CD4-positive, alpha-beta T cell treated with Interleukin-6 for 4 hours (primary cell): ENCODE measurements around the gene SMC1A.
"Not testable (repeated sequence)": the region's sequence is repeated elsewhere in the genome, so short reads cannot be mapped to it uniquely, and the experiment has no call there.

Source experiments
- DNase-seq: peaks from one replicate; pipeline ENCODE4 v3.0.0-alpha.2; 2020; ENCODE audit warnings: mixed read lengths

The SMC1A gene

DNA sequence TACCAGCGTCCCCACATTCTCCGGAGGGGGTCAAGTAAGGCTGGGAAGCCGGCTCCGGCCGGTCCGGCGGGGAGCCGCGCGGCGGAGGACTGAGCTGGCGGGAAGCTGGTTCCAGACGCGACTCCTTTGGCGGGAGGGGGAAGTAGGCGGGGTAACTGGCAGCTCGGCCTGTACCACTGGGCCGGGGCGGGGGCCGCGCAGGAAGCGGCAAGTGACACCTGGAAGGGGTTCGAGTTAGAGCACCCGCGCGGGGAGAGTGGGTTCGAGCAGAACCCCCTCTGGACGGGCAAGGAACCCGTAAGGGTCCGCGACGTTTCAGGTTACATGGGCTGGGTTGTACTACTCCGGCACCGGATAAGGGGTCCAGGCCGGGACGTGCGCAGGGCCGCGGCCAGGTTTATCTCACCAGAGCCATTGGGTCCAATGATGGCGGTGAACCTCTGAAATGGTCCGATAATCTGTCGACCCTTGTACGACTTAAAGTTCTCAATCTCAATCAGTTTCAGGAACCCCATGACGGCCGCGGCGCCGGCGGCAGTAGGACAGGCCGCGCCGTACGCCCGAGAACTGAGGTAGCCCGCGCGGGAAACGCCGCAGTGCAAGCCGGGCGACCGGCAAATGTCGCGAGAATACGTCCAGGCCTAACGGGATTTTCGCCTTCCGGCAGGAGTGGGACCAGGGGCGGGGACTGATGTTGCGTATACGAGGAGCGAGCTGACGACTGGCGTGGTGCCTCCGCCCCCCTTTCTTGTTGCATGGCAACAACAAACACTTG is at the start of gene SMC1A:
Gene SMC1A, minus strand, starts transcription at position 569 of the 775 bp plus-strand sequence. Its CDS starts 54 bp downstream, at position 515.
- DNase-seq = peak; percentile 99

DNA sequence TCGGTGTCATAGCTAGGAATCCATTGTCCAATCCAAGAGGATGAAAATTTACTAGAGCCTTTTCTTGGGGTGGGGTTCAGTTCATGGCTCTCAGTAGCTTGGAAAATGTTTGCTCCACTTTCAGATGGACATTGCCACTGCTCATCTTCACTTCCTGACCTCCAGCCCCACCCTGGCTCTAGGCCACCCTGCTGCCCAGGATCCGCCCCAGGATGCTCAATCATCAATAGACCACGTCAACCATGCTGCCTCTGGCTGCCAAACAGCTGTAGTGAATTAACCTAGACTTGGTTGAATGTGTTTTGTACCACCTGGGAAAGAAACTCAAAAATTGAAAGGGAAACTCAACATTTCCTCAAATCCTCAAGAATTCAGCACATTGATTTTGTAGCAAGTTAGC is 48.9 kb upstream of the SMC1A start:
- DNase-seq = no peak

DNA sequence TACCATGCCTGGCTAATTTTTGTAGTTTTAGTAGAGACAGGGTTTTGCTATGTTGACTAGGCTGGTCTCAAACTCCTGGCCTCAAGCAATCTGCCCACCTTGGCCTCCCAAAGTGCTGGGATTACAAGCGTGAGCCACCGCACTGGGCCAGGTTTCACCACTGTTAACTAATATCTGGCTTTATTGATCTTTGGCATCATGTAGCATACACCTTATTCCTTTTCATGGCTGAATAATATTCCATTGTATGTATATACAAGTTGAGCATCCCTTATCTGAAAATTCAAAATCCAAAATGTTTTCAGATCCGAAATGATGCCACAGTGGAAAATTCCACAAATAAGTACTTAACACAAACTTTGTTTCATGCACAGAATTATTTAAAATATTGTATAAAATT is 46.2 kb upstream of the SMC1A start:
- not testable (repeated sequence) for DNase-seq

DNA sequence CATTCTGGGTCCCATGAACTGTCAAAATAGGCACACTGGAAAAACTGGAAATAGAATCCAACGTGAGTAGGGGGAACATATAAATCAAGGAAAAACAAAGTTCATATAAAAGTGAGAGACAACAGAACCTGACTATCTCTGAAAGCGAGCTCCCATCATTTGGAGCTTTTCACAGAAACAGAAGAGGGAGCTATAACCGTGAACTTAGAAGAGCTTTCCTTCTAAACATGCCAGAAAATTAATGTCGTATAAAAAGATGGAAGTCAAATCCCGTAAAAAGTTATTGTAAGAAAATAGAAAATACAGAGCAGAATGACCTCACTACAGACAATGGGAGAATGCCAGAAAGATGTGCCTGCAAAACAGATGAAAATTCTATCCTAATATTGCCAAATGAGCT is 35.6 kb upstream of the SMC1A start:
- DNase-seq = no peak

DNA sequence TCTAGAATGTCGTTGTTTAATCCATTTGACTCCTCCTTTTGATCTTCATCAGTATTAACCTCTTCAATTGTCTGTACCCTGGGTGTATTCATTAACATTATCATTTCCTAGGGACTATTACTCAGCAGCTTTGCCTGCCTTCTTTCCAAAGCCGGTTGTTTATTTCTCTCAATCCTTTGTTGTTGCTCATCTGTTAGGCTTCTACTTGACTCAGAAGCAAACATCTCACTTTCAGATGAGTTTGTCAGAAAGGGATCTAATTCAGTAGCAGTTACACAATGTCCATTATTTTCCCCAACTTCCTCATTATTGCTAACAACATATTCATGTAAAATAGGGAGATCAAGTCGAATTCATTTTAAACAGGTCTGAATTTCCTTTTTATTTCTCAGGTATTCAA is 33.8 kb upstream of the SMC1A start:
- DNase-seq = no peak

DNA sequence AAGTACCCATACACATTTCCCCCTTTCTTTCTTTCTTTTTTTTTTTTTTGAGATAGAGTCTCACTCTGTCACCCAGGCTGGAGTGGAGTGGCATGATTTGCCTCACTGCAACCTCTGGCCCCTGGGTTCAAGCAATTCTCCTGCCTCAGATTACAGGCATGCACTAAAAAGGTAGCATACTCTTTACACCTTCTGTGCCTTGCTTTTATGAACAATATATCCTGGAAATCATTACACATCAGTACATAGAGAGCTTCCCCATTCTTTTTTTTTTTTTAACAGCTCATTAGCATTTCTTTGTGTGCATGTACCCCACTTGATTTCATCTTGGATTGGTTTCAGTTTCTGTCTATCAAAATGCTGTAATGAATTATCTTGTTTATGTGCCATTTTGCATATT is 30.4 kb upstream of the SMC1A start:
- DNase-seq = no peak

DNA sequence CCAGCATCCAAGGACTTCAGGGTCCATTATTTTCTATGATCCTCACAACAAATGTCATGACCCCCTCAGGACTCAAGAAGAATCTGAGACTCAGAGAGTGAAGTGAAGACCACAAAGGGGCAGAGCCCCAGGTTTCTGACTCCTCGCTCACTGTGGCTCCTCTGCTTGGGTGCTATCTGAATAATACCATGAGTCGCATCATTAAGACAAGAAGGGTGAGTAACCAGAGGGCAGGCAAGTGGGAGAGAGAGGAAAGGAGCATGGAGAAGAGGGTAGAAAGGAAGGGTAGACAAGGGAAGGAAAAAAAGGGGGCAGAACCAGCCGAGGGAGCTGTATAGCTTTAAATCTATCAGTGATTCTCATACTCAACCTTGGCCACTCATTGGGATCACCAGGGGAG is 27.2 kb upstream of the SMC1A start:
- no peak for DNase-seq

DNA sequence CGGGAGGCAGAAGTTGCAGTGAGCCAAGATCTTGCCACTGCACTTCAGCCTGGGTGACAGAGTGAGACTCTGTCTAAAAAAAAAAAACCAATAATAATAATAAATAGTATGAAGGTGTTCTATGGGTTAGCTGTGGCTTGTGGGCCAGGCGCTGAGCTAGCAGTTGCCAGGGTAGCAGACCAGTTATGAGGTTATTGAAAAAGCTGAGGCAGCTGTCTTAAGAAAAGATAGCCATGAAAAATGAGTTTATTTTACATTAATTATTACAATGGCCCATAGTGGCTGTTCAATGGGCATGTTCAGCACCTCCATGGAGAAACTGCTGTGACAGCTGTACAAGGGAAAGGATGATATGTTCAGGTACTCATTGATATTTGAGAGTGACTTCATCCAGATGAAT is 25.0 kb upstream of the SMC1A start:
- no peak for DNase-seq

DNA sequence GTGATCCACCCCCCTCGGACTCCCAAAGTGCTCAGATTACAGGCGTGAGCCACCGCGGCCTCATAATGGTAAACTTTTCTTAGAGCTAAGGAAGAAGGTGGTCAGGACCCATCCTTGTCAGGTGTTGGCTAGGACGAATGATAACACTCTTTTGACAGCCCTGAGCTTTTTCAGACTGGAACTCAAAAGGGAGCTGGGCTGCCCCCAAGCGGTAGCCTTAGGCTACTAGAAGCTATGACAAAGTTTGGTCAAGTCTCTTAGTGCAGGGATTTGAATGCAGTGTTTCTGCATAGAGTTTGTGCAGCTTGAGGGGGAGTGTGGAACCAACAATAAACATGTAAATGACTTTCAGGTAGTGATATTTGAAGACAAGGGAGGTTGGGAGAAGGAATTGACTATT is 23.5 kb upstream of the SMC1A start:
- DNase-seq = peak; percentile 58

DNA sequence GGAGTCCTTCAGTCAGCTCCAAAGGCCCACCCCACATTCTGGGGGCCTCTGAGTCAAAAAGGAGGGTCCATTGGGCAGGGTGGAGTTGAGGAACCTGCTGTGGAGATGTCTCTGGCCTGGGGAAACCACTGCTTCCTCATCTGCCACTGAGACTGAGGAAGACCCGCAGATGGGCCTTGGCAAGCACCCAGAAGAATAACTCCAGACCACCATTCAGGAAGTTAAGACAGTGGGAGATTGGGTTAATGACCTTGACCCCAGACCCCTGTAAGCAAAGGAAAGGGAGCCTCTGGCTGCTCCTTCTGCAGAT is 19.8 kb upstream of the SMC1A start:
- no peak for DNase-seq

DNA sequence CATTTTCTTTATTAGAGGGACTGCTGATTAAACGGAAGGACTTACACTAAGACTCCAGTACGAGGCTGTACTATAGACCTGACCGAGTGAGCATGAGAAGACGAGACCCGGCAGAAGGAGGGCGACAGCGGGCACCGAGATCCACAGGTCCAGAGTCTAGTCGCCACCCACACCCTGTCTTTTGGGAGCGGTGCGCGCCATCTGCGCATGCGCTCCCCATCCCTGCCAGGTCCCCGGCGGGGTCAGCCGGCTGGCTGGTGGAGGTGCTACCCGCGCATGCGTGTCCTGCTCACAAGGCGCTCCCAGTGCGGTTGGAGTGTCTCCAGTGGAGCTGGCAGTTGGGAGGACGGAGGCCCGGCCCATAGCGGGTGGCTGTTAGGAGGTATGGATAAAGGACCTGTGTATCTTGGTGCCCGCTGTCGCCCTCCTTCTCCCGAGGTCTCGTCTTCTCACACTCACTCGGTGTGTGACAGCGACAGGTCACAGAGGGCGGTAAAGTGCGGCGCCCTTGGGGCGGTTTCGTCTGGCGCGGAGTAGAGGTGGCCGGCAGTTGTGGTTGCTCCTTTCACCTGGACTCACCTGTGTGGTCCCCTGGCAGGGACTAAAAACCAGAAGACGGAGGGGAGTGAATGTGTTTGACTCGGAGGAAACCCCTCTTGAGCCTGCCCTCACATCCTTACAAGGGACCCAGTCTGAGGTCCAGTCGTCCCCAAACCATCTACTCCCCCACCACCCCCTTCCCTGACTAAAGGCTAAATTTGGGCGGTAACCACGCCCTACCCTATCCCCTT is 19.3 kb upstream of the SMC1A start:
- DNase-seq = peak; percentile 83

DNA sequence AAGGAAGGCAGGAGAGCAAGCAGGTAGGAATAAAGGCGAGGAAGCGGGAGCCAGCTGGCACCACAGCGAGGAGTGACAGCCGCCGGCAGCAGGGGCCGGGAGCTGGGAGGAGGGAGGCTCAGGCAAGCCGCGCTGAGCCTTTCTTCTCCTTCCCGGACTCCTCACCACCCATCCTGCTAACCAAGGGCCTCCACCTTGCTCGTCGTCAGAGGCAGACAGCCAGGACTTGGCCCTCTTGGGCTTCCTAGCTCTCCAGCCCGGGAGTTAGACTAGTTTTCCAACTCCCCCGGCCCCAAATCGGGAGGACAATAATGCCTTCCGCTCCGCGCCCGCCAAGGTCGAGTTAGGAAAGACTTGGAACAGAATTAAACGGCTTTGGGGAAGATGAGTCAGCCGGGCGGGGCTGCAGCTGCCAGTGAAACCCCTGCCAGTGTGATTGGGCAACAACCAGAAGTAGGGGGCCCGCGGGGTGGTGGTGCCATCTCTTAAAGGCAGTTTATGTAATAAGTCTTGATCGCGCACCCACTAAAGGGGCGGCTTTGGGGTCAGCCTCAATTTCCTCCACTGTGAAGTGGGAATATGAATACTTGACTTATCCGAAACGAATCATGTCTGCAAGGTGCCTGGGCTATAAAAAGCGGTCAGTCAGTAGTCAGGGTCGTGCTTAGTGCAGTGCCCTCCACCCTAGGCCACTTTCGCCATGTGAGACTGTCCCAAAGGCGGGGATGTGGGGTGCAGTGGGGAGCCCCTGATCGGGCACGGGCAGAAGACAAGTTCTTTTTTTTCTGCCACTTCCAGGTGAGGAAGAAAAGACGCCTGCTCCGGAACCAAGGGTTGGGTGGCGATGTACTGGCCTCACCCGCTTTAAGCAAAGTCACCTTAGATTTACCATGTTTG is 18.4 kb upstream of the SMC1A start:
- DNase-seq = peak; percentile 37

DNA sequence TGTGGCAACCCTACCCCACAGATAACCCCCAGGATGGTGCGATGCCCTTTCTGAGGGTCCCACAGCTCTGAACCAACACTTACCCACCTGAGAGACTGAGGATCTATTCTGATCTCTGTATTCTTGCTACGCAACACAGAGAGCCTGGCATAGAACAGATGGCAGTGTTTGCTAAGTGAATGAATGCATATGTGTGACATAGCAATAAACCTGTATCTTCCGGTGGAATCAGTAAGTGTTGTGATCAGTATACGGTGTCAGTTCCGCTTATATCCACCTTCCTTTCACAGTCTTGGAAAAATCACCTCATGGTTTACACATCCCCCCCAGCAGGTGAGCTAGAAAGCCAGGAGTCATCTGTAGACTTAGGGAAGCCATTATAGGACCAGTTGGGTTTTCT is 17.6 kb upstream of the SMC1A start:
- no peak for DNase-seq

DNA sequence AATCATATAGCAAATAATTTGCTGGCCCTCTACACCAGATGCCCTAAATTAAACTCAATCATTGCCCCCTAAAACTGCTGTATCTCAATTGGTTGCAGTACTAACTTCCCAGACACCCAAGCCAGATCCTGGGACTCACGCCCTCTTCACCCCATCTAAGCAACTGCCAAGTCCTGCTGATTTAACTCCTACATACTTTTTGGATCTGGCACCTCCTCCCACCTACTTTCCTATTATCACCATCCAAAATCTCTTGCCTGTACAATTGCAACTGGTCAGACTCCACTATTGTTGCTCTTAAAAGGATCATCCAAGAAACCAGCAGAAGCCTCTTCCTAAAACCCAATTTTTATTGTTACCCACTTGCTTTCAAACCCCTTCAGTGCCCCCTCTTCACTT is 16.4 kb upstream of the SMC1A start:
- no peak for DNase-seq

DNA sequence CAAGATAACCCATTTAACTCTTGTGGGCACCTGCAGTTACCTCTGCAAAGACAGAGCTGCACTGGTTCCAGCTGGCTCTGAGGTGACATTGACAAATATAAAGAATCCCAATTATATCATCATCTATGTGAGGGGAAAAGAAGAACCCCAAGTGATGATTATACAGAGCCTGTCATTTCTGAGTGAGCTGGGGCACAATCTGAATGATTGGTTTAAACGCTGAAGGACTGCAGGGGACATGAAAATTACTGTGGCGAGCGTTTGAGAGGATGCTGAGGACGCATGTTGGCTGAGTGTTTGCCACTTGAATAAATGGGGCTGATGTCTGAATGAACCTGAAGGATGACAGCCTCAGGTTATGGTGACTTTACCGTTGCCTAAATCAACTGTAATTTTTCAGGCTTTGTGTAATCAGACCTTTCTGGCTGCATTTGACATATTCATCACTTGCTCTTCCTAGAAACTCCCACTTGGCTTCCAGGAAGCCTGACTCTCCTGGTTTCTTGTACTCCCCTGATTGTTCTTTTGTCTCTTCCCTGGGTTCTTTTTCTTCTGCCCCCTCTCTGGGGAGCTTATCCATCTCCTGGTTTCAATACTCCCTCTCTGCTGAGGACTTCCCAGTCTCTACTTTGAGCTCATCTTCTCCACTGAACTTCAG is 15.8 kb upstream of the SMC1A start:
- DNase-seq = no peak

DNA sequence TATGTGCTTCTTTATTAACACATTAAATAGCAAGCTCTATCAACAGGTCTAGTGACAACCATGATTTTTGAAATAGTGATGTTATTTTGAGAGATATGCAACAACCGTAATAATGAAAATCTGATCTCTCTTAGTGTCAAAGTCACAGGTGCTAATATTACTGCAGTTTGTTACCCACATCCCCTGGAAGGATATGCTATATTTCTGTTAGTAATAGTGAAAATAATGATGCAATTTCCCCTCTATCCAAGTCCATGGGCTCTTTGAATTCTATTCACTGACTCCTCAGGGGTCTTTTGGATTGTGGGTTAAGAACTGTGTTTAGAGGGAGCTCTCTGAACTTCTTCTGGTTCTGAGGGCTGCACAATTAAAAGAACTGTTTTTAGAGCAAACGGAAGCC is 14.8 kb upstream of the SMC1A start:
- DNase-seq = no peak

DNA sequence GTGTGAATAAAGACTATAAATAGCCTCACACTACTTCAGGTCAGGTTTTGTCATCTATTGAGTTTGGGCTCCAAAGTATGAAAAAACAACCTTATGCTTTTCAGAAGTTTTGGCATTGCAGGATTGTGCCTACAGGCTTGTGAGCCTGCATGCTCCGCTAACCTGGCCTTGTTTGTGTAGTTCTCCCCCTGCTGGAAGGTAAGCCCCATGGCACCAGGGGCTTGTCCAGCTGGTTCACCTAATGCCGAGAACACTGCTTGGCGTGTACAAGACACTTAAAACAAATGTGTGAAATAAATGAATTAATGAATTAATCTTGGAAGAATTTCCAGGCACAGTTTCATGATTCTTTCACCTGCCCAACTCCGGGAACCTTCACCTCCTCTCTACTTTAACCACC is 13.5 kb upstream of the SMC1A start:
- DNase-seq = peak; percentile 78

DNA sequence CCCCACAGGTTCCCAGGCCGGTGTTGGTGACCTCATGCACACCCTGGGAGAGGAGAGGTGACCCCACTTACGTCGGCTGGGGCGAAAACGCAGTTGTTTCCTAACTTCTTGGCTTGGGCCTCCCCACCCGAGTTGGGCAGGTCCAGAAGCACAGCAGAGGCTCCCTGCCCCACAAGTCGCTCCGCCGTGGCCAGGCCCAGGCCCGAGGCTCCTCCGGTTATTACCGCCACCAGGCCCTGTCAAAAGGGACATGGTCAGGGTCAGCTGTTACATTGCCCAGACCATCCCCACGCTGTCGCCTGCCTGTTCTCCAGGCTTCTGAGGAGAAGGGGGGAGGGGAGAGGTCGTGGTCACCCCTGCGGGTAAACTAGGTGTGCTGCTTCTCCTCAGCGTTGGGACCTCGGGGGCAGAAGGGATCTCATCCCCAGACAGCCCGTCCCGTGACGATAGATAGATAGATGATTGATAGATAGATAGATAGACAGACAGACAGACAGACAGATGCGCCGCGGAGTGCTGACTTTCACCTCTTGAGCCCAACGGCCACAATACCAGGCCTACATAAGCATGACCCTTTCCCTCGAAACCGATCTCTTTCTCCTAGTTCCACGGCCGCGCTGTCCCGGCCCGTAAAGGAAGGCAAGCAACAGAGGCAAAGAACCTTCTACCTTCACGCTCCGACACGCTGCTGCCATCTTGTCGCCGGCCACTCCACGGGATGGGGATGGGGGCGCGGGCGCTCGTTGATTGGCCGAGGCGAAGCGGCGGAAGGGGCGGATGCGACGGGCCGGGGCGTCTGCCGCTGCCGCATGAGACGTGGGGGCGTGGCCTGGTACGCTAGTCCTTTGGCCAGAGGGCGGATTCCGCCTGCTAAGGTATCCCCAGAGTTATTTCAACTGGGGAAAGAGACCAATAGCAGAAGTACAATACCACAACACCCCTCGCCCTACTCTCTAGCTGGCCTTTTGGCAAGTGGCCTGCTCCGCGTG is 11.5 kb upstream of the SMC1A start, which contains the start of gene HSD17B10:
Gene HSD17B10, minus strand, starts transcription at position 720 of the 989 bp plus-strand sequence. Its CDS starts 25 bp downstream, at position 695.
- peak; percentile 91 for DNase-seq

DNA sequence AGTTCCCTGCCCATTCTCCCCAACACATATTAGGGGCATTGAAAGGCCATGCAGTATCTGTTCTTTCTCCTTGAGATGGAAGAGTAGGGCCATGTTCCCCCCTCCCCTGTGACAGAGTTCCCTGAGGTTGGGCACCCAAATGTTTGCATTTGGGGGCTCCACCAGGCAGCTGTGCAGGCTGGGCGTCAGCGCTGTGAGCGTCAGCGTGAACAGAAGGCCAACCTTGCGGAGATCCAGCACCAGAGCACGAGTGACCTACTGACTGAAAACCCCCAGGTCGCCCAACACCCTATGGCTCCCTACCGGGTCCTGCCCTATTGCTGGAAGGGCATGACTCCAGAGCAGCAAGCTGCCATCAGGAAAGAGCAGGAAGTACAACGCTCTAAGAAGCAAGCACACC is 7.8 kb upstream of the SMC1A start:
- DNase-seq = no peak

DNA sequence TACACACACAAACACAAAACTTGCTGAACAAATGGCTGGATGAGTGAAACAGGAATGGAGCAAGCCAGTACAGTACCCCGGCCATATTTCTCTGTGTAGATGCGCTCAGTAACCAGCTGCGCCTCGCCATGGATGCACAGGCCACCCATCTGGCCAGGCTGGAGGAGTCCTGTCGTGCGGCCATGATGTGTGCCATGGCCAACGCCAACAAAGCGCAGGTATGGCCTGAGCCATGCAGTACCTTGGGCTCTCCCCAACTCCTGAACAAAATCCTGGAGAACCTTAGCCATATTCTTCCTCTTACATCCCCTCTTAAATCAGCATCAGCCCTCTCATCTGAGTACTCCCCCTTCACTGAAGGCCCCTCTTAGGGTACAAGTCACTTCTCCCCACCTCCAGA is 7.3 kb upstream of the SMC1A start:
- no peak for DNase-seq

DNA sequence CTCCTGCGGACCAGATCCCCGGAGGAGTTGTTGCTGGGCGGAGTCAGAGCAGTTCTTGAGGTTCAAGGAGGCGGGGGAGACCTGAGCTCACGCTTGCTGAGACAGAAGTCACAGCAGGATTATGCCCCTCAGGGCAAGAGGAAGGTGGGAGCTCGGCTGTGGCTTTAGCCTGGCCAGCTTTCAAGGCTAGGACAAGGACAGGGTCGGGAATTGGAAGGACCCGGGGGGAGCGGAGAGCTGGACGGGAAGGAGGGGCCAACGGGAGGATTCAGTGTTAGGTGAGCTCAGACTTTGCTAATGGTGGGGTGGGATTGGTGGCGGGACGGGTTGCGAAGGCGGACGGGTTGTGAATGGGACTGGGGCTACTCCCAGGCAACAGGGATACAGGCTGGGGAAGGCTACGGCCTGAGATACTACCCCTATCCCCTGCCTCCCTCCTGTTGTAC is 430 bp upstream of the SMC1A start, which contains the start of gene RIBC1:
Gene RIBC1, plus strand, starts transcription at position 13 of the 446 bp plus-strand sequence. CDS start 3,404 bp downstream, outside the sequence.
- no peak for DNase-seq
